ENCODE data around the gene LEMD1.

Gene LEMD1, protein sequence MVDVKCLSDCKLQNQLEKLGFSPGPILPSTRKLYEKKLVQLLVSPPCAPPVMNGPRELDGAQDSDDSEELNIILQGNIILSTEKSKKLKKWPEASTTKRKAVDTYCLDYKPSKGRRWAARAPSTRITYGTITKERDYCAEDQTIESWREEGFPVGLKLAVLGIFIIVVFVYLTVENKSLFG

DNA sequence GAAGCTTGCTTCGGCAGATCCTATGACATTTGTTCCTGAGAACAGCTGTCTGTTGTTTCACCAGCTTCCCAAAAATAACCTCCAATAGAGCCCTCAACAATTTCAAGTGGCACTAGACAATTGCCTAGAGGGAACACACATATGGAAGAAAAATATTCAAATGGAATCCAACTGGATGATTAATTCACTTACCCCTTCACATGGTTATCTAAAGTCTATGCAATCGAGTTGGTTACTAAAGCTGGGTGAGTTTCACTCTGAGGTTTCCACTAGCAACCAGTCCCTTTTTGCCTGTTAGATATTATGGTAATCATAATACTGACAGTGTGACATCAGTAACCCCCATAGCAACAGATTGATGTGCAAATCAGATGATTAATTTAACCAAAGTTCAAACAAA is at the start of gene LEMD1:
Gene LEMD1, minus strand, starts transcription at position 259 of the 400 bp plus-strand sequence. CDS start 1,520 bp downstream, outside the sequence.
- no peak for DNase-seq

DNA sequence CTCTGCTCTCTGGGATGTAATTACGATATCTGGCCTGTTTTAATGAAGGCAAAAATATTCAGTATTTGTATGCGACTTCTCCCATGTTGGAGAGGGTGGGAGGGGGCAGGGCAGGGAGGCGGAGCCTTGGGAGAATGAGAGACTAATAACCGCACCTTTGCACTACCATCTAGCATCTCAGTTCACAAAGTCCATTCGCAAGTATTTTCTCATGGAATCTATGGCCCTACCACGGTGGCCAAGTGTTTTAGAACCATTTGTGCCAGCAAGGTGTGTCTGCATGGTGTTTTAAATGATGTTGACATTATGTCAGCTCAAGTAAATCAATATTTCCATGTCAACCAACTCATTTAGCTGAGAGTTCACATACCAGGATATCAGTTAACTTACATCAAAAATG is 48.3 kb upstream of the LEMD1 start:
- no peak for DNase-seq

DNA sequence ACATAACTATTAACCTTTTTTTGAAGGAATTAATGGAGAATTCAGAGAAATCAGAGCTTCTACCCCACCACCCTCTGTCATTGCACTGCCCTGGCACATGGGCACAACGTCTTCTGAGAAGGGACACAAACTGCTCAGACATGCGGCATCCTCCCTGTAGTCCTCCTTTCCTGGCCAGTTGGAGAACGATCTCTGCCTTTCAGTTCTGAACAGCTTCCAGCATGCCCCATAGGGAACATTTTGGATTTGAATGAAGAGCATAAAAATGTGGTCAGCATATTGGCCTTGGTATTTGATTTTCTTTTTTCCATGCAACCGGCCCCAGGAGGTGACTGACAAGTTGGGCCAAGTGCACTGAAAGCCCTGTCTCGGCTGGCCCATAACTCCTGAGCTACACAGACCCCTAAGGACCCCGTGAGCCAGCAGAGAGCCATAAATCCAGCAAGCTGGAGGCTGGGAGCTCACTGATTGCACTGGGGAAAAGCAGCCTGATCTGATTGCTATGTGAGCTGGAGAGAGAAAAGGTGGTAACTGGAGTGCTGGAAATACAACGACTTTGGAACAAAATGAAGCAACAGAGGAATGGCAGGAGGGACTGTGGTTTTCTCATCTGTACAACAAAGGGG is 44.9 kb upstream of the LEMD1 start:
- no peak for DNase-seq

DNA sequence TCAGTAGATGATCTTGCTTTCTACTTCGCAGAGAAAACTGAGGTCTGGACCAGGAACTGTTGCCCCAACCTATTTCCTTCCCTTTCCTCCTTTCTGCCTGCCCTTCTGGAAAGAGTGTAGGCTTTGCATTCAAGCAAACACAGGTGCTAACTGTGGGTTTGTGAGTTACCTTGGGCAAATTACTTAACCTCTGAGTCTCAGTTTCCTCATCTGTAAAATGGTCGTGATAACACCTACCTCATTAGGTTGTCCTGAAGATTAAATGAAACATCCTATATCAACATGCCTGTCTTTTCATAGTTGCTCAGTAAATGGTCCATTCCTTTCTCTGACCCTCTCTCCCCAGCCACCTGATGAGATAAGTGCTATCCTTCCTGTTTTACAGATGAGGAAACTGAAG is 43.5 kb upstream of the LEMD1 start:
- no peak for DNase-seq

DNA sequence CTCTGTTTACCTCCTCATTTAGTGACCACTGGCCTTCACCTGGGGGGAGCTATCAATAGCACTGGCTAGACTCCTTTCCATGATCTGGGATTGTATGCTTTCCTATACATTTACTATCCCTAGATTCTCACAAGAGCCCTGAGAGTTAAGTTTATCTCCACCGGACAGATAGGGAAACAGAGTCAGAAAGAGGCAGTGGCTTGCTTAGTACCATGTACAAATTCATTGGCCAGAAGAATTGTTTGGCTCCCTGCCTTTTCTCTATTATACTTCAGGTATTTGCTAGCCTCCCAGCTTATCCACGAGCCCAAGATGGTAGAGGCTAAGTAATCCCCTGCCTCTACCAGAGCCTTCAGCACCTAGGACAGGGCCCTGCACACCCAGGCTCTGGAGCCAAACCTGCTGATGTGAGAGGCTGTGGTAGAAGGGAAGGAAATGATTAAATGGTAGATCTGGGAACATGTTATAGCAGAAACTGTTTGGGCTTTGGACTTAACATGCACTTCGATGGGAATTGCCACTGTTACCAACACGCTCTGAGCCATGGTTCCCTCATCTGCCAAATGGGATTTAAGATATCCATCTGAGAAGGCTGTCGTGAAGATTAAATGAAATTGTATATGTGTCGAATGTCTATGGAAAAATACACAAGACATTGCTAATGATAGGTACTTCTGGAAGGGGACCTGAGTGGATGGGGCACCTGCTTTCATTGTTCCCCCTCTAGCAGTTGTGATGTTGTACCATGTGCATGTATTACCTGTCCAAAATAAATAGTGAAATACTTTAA is 37.1 kb upstream of the LEMD1 start:
- no peak for DNase-seq

DNA sequence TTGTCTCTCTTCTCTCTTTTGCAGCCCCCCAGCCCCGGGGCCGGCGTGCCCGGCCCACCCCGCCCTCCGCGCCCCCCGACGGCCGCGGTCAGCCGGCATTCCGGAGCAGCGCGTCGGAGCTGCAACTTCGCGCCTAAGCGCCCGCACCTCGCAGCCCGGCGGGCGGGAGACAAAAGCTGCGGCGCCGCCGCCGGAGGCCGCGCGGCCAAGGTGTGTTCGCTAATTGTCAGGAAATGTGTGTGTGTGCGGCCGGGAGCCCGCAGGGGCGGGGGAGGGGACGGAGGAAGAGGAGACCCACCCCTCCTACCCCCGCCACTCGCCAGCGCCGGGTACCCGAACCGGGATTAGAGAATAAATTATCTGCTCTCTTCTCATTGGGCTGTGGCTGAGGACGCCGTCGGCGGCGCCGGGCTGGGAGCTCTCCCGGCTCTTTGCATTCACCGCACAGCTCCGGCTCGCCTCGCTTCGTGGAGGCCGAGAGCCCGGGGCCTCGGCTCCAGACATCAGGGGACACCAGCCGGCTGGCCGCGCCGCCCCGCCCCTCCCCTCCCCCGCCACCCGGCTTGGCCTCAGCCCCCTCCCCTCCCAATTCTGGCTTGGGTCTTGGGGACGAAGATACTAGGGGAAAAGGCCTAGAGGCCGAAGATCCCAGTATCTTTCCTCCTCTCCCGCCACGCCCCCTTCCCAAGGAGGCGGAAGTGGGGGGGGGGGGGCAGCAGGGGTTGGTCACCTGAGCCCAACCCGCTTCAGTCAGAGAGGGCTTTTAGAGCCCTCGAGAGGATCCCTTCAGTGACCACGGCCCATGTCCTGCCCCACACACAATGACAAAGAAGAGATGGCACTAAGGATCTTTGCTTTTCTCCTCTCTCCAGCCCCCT is 35.3 kb upstream of the LEMD1 start:
- DNase-seq = no peak

DNA sequence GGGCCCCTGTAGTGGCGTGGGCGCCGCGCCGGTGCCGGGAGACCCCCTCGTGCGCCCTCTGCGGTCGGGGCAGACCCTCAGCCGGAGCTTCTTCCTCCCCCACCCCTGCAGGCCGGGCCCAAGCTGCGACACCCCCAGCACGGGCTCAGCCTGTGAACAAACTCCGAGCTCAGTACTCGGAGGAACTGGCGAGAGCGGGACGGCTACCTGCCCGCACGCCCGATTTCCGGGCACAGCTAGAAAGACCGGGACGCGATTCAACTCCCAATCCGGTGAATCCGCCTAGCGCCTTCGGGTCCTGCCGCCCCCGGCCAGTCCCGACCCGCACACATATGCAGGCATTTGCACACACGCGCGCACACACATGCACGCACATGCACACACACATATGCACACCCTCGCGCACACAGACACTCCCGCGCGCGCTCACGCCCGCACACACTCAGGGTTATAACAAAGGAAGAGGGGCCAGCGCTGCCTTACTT is 34.6 kb upstream of the LEMD1 start:
- no peak for DNase-seq

DNA sequence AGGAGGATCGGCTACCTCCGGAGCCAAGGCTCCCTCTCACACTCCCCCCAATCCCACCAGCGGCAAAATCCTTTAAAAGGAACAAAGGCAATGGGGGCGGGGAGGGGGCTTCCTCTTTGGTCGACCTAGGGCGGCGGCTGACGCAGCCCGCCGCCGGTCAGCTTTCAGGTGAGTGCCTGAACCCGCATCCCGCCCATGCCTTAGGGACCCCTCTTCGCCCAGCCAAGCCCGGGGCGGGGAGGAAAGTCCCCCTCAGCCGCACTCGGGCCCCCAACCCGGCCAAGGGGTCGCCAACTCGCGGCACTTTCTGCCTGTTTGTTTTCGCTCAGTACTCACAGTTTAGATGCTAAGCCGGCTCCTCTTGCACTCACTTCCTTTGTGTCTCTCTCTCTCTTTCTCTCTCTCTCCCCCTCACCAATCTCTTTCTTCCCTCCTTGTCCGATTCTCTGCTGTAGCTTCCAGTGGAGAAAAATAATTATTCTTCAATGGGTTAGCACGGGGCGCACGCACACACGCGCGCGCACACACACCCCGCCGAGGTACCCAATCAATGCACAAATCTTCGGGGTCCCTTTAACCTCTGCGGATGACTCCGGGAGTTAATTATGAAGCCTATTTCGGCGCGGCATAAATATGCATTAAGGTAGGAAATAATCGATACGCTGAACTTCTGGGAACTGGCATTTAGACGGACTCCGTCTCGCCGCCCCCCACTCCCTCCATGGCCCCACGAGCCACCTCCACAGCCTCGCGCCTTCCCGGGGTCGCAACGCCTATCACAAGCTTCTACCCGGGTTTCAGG is 33.9 kb upstream of the LEMD1 start, which contains the start of gene BLACAT1:
Gene BLACAT1, minus strand, starts transcription at position 465 of the 802 bp plus-strand sequence.
- DNase-seq = no peak

DNA sequence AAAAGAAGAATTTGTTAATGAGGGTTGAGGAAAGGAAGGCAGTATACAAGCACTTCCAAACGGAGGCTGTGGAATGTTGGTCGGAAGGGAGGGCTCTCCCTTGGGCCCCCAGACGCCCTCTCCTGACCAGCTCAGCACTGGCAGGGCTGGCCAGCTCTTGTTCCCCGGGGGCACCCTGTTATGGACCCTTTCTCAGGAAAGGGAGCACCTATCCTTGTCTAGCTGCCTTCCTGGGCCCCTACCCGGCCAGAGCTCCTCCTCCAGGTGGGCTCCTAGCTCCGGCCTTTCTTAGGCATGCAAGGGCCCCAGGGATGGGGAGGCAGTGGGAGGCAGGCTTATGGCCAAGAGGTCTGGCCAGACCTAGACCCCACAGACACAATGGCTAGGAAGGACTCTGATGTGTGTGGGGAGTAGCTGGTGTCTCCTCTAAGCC is 33.1 kb upstream of the LEMD1 start:
- DNase-seq = no peak

DNA sequence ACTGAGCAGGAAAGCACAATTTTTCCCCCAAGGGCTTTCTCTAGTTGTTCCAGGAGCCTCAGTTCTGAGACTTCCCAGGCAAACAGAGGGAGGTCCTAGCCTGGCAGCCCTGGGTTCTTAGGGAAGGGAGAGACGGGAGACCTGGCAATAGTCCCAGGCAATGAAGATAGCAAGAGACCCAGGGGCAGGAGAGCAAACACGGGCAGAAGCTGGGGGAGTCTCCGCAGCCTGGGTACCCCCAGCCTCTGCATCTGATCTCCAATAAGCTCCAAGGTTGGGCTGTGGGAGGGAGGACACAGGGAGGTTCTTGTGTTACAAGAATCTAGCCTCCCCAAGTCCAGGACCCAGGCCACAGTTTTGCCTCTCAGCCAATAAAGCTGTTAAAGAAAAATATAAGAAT is 31.6 kb upstream of the LEMD1 start:
- peak in 1 of 2 experiments; percentile 13 for DNase-seq

DNA sequence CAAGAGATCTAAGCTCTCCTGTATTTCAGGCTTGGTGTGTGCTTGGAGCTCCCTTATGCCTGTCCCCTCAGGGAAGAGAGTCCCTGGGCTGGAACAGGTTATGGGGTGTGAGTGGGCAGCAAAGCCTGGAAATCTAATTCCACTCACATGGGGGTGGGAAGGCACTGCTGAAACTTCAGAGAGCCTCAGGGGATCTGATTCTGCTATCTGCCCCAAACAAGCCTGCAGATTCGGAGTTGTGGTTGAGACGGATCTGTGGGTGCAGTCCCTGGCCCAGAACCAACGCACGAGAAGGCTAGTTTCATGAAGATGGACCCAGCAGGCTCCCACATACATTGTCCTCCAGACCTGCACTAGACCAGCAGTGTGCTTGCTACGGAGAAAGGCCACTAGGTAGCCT is 31.1 kb upstream of the LEMD1 start:
- DNase-seq = no peak

DNA sequence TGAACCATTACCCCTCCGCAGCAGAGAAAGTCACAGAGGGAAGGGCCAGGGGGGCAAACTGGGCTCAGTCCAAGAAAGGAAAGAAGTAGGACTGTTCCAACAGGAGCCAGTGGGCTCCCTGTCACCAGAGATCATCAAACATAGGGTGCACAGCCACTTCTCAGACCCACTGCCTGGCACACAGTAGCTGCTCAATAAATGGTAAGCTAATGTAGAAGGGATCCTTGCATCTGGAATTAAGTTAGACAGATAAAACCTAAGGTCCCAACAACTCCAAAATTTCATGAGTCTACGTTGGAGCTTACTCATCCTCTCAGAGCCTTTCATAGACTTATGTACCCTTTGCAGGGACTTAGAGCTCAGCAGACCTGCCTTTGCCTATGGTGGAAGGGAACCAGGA is 30.5 kb upstream of the LEMD1 start:
- DNase-seq = no peak

DNA sequence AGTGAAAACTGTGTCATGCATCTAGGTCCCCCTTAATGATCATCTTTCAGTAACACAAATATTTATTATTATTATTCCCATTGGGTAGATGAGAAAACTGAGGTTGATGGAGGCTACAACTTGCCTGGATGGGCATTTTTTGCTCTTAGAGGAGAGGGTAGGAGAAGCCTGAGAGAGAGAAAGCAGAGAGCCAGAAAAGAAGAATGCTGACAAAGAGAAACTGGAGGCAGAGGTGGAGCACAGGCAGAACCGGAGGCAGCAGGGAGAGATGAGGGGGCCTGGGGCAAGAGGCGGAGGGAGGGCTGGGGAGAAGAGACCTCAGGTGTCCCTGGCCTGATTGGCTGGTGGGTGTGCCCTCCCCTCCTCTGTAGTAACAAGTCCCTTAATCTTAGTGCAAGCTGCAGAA is 29.9 kb upstream of the LEMD1 start:
- DNase-seq = no peak

DNA sequence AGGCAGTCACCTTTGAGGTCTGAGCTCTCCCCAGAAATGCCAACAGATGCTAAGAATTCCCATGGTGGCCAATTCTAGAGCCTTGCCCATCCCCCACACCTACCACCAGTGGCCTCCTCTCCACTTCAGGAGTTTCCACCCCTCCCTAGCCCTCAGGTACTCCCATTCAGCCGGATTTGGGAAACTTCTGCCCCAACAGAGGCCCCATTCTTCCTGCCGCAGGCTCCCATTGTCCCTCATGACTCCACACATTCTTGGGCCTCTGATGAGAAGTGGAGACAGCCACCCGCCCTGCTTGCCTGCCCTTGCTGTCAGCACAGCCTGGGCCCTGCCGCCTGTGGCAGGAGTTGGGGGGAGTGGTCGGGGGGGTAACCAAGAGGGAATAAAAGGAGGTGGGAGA is 29.3 kb upstream of the LEMD1 start:
- DNase-seq = no peak

DNA sequence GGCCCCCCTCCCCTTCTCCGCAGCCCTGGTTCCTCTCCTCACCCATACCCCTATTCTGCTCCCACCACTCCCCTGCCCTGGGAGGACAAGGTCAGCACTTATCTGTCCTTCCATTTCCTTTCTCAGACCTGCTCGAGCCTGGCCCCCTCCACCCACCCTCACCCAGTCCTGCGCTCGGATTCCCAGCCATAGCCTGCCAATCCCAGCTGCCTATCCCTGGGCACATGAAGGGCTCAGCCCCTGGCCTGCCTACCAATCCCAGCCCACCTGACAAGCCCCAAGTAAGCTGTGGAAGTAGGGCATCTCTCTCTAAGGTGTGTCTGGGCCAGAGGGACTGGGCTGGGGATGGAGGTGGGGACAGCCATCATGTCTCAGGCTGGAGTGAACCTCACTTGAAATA is 28.6 kb upstream of the LEMD1 start:
- DNase-seq = no peak

DNA sequence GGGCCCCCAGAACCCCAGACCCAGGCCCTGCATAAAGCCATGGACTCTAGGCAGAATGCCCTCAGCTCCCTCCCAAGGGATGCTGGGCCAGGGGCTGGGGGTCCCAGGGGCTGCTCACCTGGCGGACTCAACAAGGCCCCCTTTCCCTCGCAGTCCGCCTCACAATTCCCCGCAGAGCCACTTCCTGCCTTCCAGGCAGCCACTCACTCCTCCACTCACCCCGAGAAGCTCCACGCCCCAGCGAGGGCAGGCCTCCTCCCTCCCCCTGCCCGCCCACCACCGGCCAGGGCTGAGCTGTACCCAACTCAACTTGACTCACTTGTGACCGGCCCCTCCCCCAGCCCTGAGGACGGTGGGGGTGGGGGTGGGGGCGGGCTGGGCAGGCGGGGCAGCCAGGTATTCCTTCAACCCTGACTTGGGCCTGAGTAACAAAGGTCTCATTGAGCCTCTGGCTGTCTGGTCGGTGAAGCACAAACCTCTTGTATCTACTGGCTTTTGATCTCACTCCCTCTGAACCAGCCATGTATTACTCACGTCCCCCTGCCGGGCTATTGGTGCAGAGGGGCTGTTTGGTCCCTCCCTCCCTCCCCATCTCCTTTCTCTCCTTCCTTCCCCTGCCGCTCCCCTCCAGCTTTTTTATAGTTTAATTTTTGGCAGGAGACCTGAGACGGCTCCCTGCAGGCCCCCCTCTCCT is 28.0 kb upstream of the LEMD1 start:
- no peak for DNase-seq

DNA sequence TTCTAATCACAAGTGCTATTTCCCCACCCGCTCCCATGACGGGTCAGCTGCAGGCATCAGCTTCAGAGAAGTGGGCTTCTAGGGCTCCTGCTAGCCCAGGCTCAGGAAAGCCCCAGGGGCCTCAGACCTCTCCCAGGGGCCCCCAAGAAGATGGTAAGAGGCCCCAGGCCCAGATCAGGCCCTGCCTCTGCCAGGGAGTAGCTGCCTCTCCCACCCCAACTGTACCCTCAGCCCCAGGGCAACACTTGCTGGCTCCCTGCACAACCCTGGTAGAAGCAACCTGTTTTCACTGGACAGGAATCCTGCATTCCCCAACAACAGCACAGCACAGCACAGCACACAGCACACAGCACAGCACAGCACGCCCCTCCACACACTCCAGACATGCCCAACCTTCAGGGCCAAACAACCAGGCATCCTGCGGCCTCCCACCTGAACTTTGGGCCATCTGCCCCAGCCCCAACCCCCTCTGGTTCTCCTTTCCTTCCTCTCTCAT is 27.4 kb upstream of the LEMD1 start:
- no peak for DNase-seq

DNA sequence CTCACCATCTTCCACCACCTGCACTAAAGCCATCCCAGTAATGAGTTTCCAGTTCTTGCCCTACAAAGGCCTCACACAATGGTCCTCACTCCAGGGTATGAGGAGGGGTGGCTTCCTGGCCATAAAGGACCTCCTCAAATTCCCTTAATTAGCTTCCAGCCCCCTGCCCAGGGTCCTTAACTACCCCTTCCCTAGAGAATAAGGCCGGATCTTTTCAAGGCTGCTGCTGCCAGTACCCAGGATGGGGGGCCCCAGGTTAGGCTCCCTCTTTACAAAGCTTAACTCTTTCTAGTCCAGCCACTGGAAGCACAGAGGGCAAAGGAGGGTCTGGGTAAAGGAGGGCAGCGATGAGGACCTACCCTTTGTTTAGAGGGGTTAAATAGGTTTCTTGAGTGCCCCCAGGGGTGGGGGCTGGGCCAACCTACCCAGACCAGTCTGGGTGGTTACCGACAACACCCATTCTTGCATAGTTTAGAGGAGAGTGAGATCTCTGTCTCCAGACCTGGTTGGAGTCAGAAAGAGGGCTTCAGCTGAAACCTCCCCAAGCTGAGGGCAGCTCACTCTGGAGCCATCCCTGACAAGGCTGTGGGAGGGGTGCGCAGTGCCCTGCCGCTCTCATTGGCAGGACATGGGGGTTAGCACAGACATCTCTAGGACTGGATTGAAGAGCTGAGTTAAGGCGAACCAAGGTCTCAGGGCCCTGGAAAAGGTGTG is 26.8 kb upstream of the LEMD1 start:
- no peak for DNase-seq

DNA sequence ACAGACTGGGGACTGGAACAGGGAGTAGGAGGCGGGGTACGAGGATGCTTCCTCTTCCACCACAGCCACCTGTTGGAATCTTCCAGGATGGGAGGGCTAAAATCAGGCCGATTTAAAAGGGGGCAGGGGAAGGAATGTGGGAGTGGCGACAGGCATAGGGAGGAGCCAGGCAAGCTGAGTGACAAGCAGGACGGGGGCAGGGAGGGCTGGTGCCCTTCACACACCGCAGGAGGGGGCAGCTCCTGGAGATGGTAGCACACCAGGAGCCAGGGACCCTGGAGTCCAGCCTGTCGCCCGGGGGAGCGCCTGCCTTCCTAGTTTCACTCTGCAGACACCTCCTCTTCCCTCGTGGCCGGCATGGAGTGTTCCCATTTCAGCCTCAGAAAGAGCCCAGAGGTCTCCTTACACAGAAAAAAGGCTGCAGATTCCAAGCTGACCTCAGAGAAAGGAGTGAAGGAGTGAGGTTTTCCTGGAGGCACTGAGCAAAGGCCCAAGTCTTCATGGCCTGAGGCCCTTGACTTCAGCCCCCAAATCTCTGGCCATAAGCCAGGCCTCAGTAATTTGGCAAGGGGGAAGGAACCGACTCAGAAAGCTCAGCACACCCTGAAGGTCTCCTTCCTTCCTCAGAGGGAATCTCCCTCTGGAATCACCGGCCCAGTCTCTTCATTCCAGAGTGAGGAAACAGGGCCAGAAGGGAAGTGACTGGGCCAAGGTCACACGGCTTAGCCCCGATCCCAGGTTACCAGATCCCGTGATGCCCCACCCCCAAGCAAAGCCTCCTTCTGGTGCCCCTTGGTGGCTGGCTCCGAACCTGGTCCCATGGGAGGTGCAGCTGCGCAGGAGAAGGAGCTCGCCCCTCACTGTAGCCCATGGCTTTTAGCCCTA is 25.8 kb upstream of the LEMD1 start:
- DNase-seq = no peak
